Transverse colon (tissue), 4 donors: Measurements from ENCODE around the gene IRX5. TPM values are rescaled to one million over a fixed set of nuclear protein-coding genes. Genes with fewer than 3 reads are reported as not detected.

Source experiments
- DNase-seq: peaks from one replicate; pipeline ENCODE4 v3.0.0-alpha.2; 2019
- H3K27ac ChIP-seq, 4 donors: fragments of 200-600 bp; sonication (generic); 2 replicates each; pipeline ENCODE4 v1.5.1; 2016 to 2018; ENCODE audit warnings: inconsistent platforms in 4 of 4
- H3K27me3 ChIP-seq: fragments of 200-600 bp; sonication (generic); 2 replicates; pipeline ENCODE4 v1.5.1; 2017; ENCODE audit warnings: inconsistent platforms
- H3K36me3 ChIP-seq, 4 donors: fragments of 200-600 bp; sonication (generic); 2 replicates each; pipeline ENCODE4 v1.5.1; 2017 to 2019; ENCODE audit warnings: inconsistent platforms in 4 of 4
- H3K4me1 ChIP-seq, 4 donors: fragments of 200-600 bp; sonication (generic); 2 replicates each; pipeline ENCODE4 v1.5.1; 2017 to 2020; ENCODE audit warnings: inconsistent platforms in 4 of 4
- H3K4me3 ChIP-seq, 4 donors: fragments of 200-600 bp; sonication (generic); 1 replicate in 1 of 4; 2 replicates in 3 of 4; pipeline versions ENCODE4 v1.5.1 to v1.6.1; 2017 to 2019; ENCODE audit warnings: inconsistent platforms in 4 of 4
- H3K9me3 ChIP-seq, 2 donors: fragments of 200-600 bp; sonication (generic); 2 replicates each; pipeline ENCODE4 v1.5.1; 2017 to 2019; ENCODE audit warnings: inconsistent platforms in 2 of 2
- CTCF ChIP-seq, 5 experiments: fragments of 200-600 bp in 3 of 5; fragments of 450-650 bp in 2 of 5; sonication (generic) in 3 of 5; IDR thresholded peaks; 1 replicate in 2 of 5; 2 replicates in 3 of 5; pipeline ENCODE4 v1.5.1; 2016 to 2017; ENCODE audit warnings: antibody characterized with exemption in 5 of 5, inconsistent platforms in 3 of 5, mild to moderate bottlenecking in 2 of 5, moderate library complexity in 1 of 5
- EP300 ChIP-seq: sonication (generic); formaldehyde crosslinking; IDR thresholded peaks from one replicate; pipeline ENCODE4 v1.6.1; 2017; ENCODE audit warnings: antibody characterized with exemption, low read depth
- POLR2A ChIP-seq: fragments of 450-650 bp; IDR thresholded peaks from one replicate; pipeline ENCODE4 v1.6.1; 2016; ENCODE audit warnings: antibody characterized with exemption, mild to moderate bottlenecking, moderate library complexity
- POLR2AphosphoS5 ChIP-seq, 3 donors: sonication (generic); formaldehyde crosslinking; IDR thresholded peaks; one replicate each; pipeline ENCODE4 v1.6.1; 2016; ENCODE audit warnings: antibody characterized with exemption in 3 of 3
- WGBS, 2 donors: methylation state at CpG; one replicate each; pipeline ENCODE4 v1.1.5; 2018; ENCODE audit warnings: low coverage in 1 of 2; 5-methylcytosine and 5-hydroxymethylcytosine counted together
- in situ Hi-C, 4 donors: fragments of 200-750 bp; cut with MboI; loops; one replicate each; pipeline versions ENCODE4 v1.15.0 to v1.15.1; 2017; ENCODE audit warnings: low sequenced_read_pairs in 3 of 4, low pct_ligation_motif_present in 1 of 4, low pct_unique_long_range_greater_than_20kb in 1 of 4
- intact Hi-C: fragments of 100-400 bp; cut with DNase I; formaldehyde crosslinking; loops from one replicate; pipeline ENCODE4 v1.15.1; 2023; ENCODE audit warnings: low total_unique reads
- total RNA-seq, 4 donors: library from RNA; depleted of rRNA; stranded (reverse); fragments of >200 nt; gene quantifications; one replicate each; pipeline ENCODE4 v1.1.0, GENCODE V29; 2016

Gene IRX5
- total RNA-seq, 4 donors from 2014 or later, result not detected

GRCh38 chr16:54901606-54902005, 29.1 kb upstream of the IRX5 start:
- TF ChIP-seq EP300 (no peak), POLR2A (no peak), CTCF (IDR thresholded peaks at IDR 0.05) (no peak), POLR2AphosphoS5 (IDR thresholded peaks at IDR 0.05) (no peak)
- no peaks in the 10 kb centered on the region for H3K36me3 ChIP-seq
- H3K27ac ChIP-seq, result no peak overlapping the region
- no peaks in the 10 kb centered on the region for H3K4me1 ChIP-seq
- no peaks in the 10 kb centered on the region for H3K9me3 ChIP-seq
- WGBS, 2 donors, result 88 to 95% methylated on average over 6 to 7 of the region's 7 CpGs
- no peak for DNase-seq
- in situ Hi-C loops, result no loop called here
- H3K4me3 ChIP-seq, result no peak overlapping the region
- intact Hi-C loops, result no loop called here
- peaks cover 7% of the 10 kb centered on the region for H3K27me3 ChIP-seq

GRCh38 chr16:54903047-54903446, 27.6 kb upstream of the IRX5 start:
- H3K27me3 ChIP-seq, result peaks cover 7% of the 10 kb centered on the region
- WGBS, 2 donors, result 82 to 89% methylated on average over 2 of the region's 2 CpGs
- in situ Hi-C loops (no loop called here), intact Hi-C loops (no loop called here)
- no peak for DNase-seq
- no peaks in the 10 kb centered on the region for H3K36me3 ChIP-seq
- no peak overlapping the region for H3K27ac ChIP-seq
- H3K4me1 ChIP-seq, result no peaks in the 10 kb centered on the region
- no peaks in the 10 kb centered on the region for H3K9me3 ChIP-seq
- TF ChIP-seq EP300, result no peak
- no peak for TF ChIP-seq CTCF (IDR thresholded peaks at IDR 0.05)
- TF ChIP-seq POLR2AphosphoS5 (IDR thresholded peaks at IDR 0.05), result no peak
- no peak for TF ChIP-seq POLR2A
- no peak overlapping the region for H3K4me3 ChIP-seq

GRCh38 chr16:54911079-54911478, 19.6 kb upstream of the IRX5 start:
- TF ChIP-seq CTCF (IDR thresholded peaks at IDR 0.05), result no peak
- TF ChIP-seq EP300, result no peak
- no peak for TF ChIP-seq POLR2A
- TF ChIP-seq POLR2AphosphoS5 (IDR thresholded peaks at IDR 0.05), result no peak
- in situ Hi-C loops (no loop called here), intact Hi-C loops (no loop called here)
- Histone ChIP-seq H3K9me3 (no peaks in the 10 kb centered on the region), H3K27ac (no peak overlapping the region), H3K36me3 (no peaks in the 10 kb centered on the region), H3K27me3 (peaks cover 19% of the 10 kb centered on the region), H3K4me1 (no peaks in the 10 kb centered on the region), H3K4me3 (no peak overlapping the region)
- DNase-seq, result no peak
- WGBS, 2 donors, result 71 to 100% methylated on average over 1 to 5 of the region's 5 CpGs

GRCh38 chr16:54912720-54913119, 17.9 kb upstream of the IRX5 start:
- intact Hi-C loops, result no loop called here
- no peak for TF ChIP-seq POLR2A
- no peak for TF ChIP-seq EP300
- TF ChIP-seq POLR2AphosphoS5 (IDR thresholded peaks at IDR 0.05), result no peak
- Histone ChIP-seq H3K27me3 (peaks cover 30% of the 10 kb centered on the region), H3K36me3 (no peaks in the 10 kb centered on the region), H3K9me3 (no peaks in the 10 kb centered on the region), H3K4me3 (no peak overlapping the region), H3K27ac (no peak overlapping the region), H3K4me1 (no peaks in the 10 kb centered on the region)
- in situ Hi-C loops, result no loop called here
- DNase-seq, result no peak
- whole genome bisulfite sequencing, 2 donors, result 64 to 83% methylated on average over 1 to 2 of the region's 2 CpGs

- intact Hi-C loops (no loop called here), in situ Hi-C loops (no loop called here)
- Histone ChIP-seq H3K9me3 (no peaks in the 10 kb centered on the region), H3K27me3 (peaks cover 94% of the 10 kb centered on the region), H3K4me1 (no peaks in the 10 kb centered on the region), H3K36me3 (no peaks in the 10 kb centered on the region), H3K27ac (no peak overlapping the region), H3K4me3 (no peak overlapping the region)
- DNase-seq, result no peak
- TF ChIP-seq CTCF (IDR thresholded peaks at IDR 0.05) (no peak), EP300 (no peak), POLR2AphosphoS5 (IDR thresholded peaks at IDR 0.05) (no peak), POLR2A (no peak)
- 58 to 76% methylated on average over 3 of the region's 3 CpGs for WGBS, 2 donors
These were observed 9.3 kb upstream of the IRX5 start for GRCh38 chr16:54921206-54921824.
